Gastroesophageal sphincter (tissue), 4 donors: ENCODE results near the gene EML1. TPM values are rescaled to one million over a fixed set of nuclear protein-coding genes. Genes with fewer than 3 reads are reported as not detected.

Experiments used
- ATAC-seq: fragments of 150-250 bp; one replicate; pipeline ENCODE4 v1.9.1; 2016; ENCODE audit warnings: mild to moderate bottlenecking, moderate library complexity
- H3K27ac ChIP-seq, 4 donors: fragments of 200-600 bp; sonication (generic) in 3 of 4; 1 replicate in 3 of 4; 2 replicates in 1 of 4; pipeline ENCODE4 v1.5.1; 2016 to 2019
- H3K27me3 ChIP-seq: fragments of 200-600 bp; sonication (generic); one replicate; pipeline ENCODE4 v1.5.1; 2019
- H3K36me3 ChIP-seq, 2 donors: fragments of 200-600 bp; sonication (generic); one replicate each; pipeline ENCODE4 v1.5.1; 2019; ENCODE audit warnings: control low read depth in 1 of 2
- H3K4me1 ChIP-seq, 3 donors: fragments of 200-600 bp; sonication (generic); 1 replicate in 2 of 3; 2 replicates in 1 of 3; pipeline ENCODE4 v1.5.1; 2016 to 2019; ENCODE audit warnings: control low read depth in 2 of 3
- H3K4me3 ChIP-seq, 2 donors: fragments of 200-600 bp; sonication (generic); one replicate each; pipeline ENCODE4 v1.5.1; 2019; ENCODE audit warnings: mild to moderate bottlenecking in 1 of 2, moderate library complexity in 1 of 2
- H3K9me3 ChIP-seq, 3 donors: fragments of 200-600 bp; sonication (generic); one replicate each; pipeline ENCODE4 v1.5.1; 2017 to 2019; ENCODE audit warnings: control low read depth in 2 of 3
- EP300 ChIP-seq: sonication (generic); formaldehyde crosslinking; IDR thresholded peaks from one replicate; pipeline ENCODE4 v1.6.1; 2017; ENCODE audit warnings: antibody characterized with exemption, mild to moderate bottlenecking
- POLR2A ChIP-seq, 2 donors: fragments of 450-650 bp; IDR thresholded peaks; one replicate each; pipeline ENCODE4 v1.6.1; 2017; ENCODE audit warnings: antibody characterized with exemption in 2 of 2, mild to moderate bottlenecking in 2 of 2, moderate library complexity in 1 of 2
- POLR2AphosphoS5 ChIP-seq: sonication (generic); formaldehyde crosslinking; IDR thresholded peaks from one replicate; pipeline ENCODE4 v1.6.1; 2017; ENCODE audit warnings: antibody characterized with exemption
- WGBS, 2 donors: methylation state at CpG; one replicate each; pipeline ENCODE4 v1.1.5; 2018; ENCODE audit warnings: low coverage in 1 of 2; 5-methylcytosine and 5-hydroxymethylcytosine counted together
- total RNA-seq, 4 donors: library from RNA; depleted of rRNA; stranded (reverse); fragments of >200 nt; gene quantifications; one replicate each; pipeline ENCODE4 v1.1.0, GENCODE V29; 2016
- TF ChIP-seq, protein P1 (sequence below), 4 experiments: fragments of 200-600 bp in 2 of 4; fragments of 450-650 bp in 2 of 4; sonication (generic) in 1 of 4; IDR thresholded peaks; one replicate each; pipeline ENCODE4 v1.5.1; 2017 to 2019; ENCODE audit warnings: antibody characterized with exemption in 4 of 4, mild to moderate bottlenecking in 2 of 4, moderate library complexity in 2 of 4

EML1 gene
- total RNA-seq, 4 donors from 2014 or later: 121 to 206 (median 136) TPM

DNA sequence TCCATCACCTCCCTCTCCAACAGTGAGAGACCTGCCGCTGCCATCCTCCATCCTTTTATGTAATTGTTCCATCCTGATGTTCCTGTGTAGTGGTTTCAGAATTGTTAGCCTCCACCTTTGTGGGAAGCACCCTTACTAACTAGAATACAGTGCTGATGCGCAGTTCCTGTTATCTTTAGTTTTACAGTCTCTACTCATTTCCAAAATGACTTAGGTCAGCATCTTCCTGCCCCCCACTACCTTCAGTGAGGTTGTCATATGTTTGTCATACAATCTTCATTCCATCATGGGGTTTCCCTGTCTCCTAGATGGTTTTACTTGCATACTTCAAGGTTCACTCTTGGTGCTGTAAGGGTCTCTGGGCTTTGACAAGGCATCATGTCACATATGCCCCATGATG lies 69.8 kb downstream of the EML1 start:
- peaks cover 0 to 20% (median 0%) of the 10 kb centered on the region in 3 donors for H3K4me1 ChIP-seq
- H3K36me3 ChIP-seq: peaks cover 0 to 20% of the 10 kb centered on the region in 2 donors
- no peak for TF ChIP-seq POLR2A (IDR thresholded peaks at IDR 0.05)
- TF ChIP-seq, protein P1, sequence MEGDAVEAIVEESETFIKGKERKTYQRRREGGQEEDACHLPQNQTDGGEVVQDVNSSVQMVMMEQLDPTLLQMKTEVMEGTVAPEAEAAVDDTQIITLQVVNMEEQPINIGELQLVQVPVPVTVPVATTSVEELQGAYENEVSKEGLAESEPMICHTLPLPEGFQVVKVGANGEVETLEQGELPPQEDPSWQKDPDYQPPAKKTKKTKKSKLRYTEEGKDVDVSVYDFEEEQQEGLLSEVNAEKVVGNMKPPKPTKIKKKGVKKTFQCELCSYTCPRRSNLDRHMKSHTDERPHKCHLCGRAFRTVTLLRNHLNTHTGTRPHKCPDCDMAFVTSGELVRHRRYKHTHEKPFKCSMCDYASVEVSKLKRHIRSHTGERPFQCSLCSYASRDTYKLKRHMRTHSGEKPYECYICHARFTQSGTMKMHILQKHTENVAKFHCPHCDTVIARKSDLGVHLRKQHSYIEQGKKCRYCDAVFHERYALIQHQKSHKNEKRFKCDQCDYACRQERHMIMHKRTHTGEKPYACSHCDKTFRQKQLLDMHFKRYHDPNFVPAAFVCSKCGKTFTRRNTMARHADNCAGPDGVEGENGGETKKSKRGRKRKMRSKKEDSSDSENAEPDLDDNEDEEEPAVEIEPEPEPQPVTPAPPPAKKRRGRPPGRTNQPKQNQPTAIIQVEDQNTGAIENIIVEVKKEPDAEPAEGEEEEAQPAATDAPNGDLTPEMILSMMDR (IDR thresholded peaks at IDR 0.05): no peak
- H3K4me3 ChIP-seq: no peak overlapping the region
- H3K9me3 ChIP-seq: no peaks in the 10 kb centered on the region
- no peak for ATAC-seq
- H3K27ac ChIP-seq: no peak overlapping the region
- WGBS, 2 donors: 86 to 96% methylated on average over 1 to 2 of the region's 2 CpGs
- no peaks in the 10 kb centered on the region for H3K27me3 ChIP-seq

- peaks cover 0 to 16% of the 10 kb centered on the region in 2 donors for H3K36me3 ChIP-seq
- H3K27ac ChIP-seq: no peak overlapping the region
- WGBS, 2 donors: 60 to 100% methylated on average over 1 to 2 of the region's 2 CpGs
- ATAC-seq: no peak
- H3K4me1 ChIP-seq: peaks cover 0 to 26% (median 0%) of the 10 kb centered on the region in 3 donors
- H3K27me3 ChIP-seq: no peaks in the 10 kb centered on the region
- no peaks in the 10 kb centered on the region for H3K9me3 ChIP-seq
- TF ChIP-seq, protein P1 (IDR thresholded peaks at IDR 0.05): no peak
- TF ChIP-seq POLR2AphosphoS5 (no peak), POLR2A (IDR thresholded peaks at IDR 0.05) (no peak), EP300 (no peak)
- H3K4me3 ChIP-seq: no peak overlapping the region
Observed at GRCh38 chr14:99865408-99865807, 72.2 kb downstream of the EML1 start.

DNA sequence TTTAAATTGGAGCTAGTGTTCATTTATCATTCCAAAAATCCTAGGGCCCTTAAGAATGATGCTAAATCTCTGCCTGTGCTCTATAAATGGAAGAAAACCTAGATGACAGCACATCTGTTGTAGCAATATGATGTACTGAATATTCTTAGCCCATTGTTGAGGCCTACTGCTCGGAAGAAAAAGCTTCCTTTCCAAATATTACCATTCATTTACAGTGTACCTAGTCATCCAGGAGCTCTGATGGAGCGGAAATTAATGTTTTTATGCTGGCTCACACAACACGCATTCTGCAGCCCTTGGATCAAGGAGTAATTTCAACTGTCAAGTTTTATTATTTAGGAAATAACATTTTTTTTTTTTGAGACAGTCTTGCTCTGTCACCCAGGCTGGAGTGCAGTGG lies 77.4 kb downstream of the EML1 start:
- no peaks in the 10 kb centered on the region for H3K27me3 ChIP-seq
- H3K9me3 ChIP-seq: no peaks in the 10 kb centered on the region
- H3K4me3 ChIP-seq: no peak overlapping the region
- H3K36me3 ChIP-seq: peaks cover 0 to 16% of the 10 kb centered on the region in 2 donors
- ATAC-seq: no peak
- H3K27ac ChIP-seq: no peak overlapping the region
- TF ChIP-seq, protein P1 (IDR thresholded peaks at IDR 0.05): no peak
- TF ChIP-seq POLR2AphosphoS5: no peak
- TF ChIP-seq POLR2A (IDR thresholded peaks at IDR 0.05): no peak
- no peak for TF ChIP-seq EP300
- WGBS, 2 donors: 88 to 92% methylated on average over 3 of the region's 3 CpGs
- peaks cover 0 to 35% (median 0%) of the 10 kb centered on the region in 3 donors for H3K4me1 ChIP-seq

DNA sequence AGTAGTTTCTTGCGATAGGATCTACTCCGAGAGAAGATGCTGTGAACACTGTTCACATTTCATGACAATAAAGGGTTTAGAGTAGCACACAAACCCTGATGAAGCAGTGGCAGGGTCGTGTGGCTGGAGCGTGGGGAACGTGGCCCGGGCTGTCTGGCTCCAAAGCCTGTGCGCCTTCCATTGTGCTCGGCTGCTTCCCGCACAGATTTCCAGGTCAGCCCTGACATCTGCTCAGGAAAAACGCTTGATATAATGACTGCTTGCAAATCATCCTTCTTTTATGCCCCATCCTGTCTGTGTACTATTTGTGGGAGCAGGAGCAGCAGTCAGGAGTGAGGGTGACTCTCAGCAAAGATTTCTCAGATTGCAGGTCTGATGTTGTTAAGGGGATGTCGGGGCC lies 78.6 kb downstream of the EML1 start:
- TF ChIP-seq POLR2A (IDR thresholded peaks at IDR 0.05) (no peak), POLR2AphosphoS5 (no peak), EP300 (no peak)
- TF ChIP-seq, protein P1 (IDR thresholded peaks at IDR 0.05): no peak
- no peaks in the 10 kb centered on the region for H3K27me3 ChIP-seq
- peaks cover 0 to 5% of the 10 kb centered on the region in 2 donors for H3K36me3 ChIP-seq
- no peak overlapping the region for H3K27ac ChIP-seq
- H3K4me3 ChIP-seq: no peak overlapping the region
- H3K9me3 ChIP-seq: no peaks in the 10 kb centered on the region
- ATAC-seq: no peak
- WGBS, 2 donors: 85% methylated on average over 9 to 10 of the region's 11 CpGs
- H3K4me1 ChIP-seq: peaks cover 0 to 39% (median 0%) of the 10 kb centered on the region in 3 donors

GRCh38 chr14:99872786-99873440 lies 79.7 kb downstream of the EML1 start:
- WGBS, 2 donors: 67 to 70% methylated on average over 6 of the region's 6 CpGs
- no peaks in the 10 kb centered on the region for H3K36me3 ChIP-seq
- no peak overlapping the region for H3K4me3 ChIP-seq
- no peaks in the 10 kb centered on the region for H3K27me3 ChIP-seq
- no peak for ATAC-seq
- peaks cover 0 to 33% (median 0%) of the 10 kb centered on the region in 3 donors for H3K4me1 ChIP-seq
- H3K9me3 ChIP-seq: no peaks in the 10 kb centered on the region
- H3K27ac ChIP-seq: no peak overlapping the region
- TF ChIP-seq, protein P1 (IDR thresholded peaks at IDR 0.05): no peak
- TF ChIP-seq POLR2AphosphoS5 (no peak), POLR2A (IDR thresholded peaks at IDR 0.05) (no peak)
